GM18505 (cell line): ENCODE data around the gene KRT7.

Source experiments
- ATAC-seq: cut with Tn5 transposase; IDR thresholded peaks from one replicate; pipeline ENCODE4 v1.9.1; 2021; ENCODE audit not compliant: unreplicated experiment
- POLR2A ChIP-seq: IDR thresholded peaks from 4 replicates; pipeline ENCODE4 v1.6.1; 2011; ENCODE audit warnings: borderline replicate concordance; ENCODE audit not compliant: insufficient read depth, insufficient read length; ENCODE audit errors: extremely low read depth

KRT7 gene

GRCh38 chr12:52210186-52210924 is 22.7 kb upstream of the KRT7 start:
- TF ChIP-seq POLR2A, result no peak
- no peak for ATAC-seq

GRCh38 chr12:52210925-52211650 is 22.0 kb upstream of the KRT7 start:
- no peak for TF ChIP-seq POLR2A
- no peak for ATAC-seq

GRCh38 chr12:52211716-52212585 is 21.1 kb upstream of the KRT7 start:
- ATAC-seq, result no peak
- TF ChIP-seq POLR2A, result no peak

DNA sequence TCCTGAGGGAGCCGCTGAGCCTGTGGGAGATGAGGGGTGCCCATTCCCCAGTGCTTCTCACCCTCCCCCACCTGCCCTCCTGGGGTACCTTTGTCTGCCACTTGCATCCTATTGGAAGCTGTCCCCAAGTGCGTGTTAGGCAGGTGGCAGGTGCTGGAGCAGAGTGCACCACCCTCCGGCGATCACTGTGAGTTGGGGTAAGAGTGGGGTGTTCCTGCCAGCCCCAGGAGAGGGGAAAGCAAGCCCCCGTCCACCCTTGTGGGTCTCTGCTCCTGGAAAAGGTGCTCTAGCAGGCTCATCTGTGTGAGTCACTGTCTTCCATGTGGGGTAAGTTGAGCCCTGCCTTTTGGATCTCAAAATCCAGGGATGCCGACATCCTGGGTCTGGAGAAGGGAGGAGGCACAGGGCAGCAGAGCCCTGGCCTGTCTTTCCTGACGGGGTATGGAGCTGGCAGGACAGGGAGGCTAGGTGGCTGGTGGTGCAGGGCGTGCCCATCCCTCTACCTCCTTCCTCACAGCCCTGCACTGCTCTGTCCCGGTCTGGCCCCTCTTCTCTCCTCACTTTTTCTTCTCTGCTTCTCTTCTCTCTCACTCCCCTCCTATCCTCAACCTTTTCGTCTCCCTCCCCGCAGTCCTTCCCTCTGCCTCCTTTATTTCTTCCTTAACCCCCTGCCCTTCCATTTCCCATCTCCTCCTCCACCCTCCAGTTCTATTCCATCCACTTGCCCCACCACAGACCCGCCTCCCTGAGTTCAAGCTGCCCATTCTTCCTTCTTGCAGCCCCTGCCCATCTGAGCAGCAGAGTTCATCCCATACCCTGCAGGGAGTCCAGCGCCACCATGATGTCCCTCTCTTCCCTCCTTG is 20.1 kb upstream of the KRT7 start:
- no peak for ATAC-seq
- no peak for TF ChIP-seq POLR2A

DNA sequence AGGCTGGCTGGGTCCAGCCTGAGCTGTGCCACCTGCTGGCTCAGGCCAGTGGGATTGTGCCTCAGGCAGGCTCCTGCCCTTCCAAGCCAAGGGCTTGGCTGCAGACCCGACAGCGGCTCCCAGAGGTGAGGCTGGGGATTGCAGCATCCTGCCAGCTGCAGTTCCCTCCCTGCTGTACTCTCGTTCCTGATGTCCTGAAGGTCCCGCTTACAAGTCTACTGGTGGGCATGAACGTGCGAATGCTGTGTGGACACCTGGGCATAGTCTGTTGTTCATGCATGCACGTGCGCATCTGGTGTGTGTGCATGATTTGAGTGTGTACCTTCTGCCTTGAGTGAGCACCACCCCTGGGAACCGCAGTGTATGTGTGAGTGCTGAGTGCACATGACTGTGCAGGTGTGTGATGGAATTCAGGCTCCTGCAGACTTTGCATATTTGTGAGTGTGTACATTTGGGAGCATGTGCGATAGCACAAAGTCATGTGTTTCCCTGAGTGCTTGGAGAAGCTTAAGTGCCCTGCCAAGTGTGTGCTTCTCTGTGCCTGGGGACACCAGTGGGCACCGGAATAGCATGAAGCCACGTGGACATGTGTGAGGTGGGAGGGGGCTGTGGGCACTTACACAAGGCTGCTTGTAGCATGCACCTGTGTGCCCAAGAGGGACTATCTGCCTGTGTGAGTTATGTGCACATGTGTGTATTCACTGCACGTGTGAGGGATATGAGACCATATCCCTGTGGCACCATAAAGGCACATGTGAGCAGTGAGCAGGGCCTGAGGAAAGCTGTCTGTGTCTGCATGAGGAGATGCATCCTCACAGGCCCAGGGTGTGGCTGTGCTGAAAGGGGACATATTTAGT is 19.3 kb upstream of the KRT7 start:
- TF ChIP-seq POLR2A, result no peak
- no peak for ATAC-seq

DNA sequence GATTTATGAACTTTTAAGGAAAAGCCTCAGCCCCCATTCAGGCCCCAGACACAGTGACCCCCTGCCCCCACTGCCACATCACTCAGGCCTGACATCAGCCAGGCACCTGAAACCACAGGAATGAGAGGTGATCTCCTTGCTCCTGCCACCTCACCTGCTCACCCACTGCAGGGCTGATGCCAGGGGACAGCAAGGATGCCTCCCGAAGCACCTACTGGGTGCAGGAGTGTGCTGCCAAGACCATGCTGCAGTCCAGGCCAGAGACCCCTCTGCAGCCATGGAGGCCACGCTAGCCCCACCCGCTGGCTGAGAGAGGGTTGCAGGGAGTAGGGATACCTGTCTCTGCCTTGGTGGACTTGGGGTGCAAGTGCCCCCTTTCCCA is 18.6 kb upstream of the KRT7 start:
- no peak for TF ChIP-seq POLR2A
- ATAC-seq, result no peak

- no peak for TF ChIP-seq POLR2A
- no peak for ATAC-seq
Measured at GRCh38 chr12:52215587-52216031, 17.4 kb upstream of the KRT7 start.

DNA sequence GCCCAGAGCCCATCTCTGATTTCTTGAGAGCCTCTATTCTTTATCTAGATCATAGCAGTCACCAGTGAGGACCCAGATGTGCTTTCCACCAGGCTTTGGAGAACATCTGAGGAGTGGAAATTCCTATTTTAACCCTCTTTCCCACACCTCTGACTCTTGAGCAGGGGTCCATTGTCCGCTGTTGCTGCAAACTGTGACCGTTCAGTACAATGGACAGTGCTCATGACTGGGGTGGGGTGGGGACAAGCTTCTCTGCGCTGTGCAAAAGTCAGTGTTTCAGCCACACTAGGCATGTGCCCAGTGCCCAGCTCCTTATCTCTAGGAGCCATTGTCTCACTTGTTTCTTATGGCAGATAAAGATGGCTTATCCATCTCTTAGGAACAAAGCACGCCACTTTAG is 16.9 kb upstream of the KRT7 start:
- TF ChIP-seq POLR2A, result no peak
- ATAC-seq, result no peak

GRCh38 chr12:52216807-52217206 is 16.2 kb upstream of the KRT7 start:
- no peak for TF ChIP-seq POLR2A
- no peak for ATAC-seq

DNA sequence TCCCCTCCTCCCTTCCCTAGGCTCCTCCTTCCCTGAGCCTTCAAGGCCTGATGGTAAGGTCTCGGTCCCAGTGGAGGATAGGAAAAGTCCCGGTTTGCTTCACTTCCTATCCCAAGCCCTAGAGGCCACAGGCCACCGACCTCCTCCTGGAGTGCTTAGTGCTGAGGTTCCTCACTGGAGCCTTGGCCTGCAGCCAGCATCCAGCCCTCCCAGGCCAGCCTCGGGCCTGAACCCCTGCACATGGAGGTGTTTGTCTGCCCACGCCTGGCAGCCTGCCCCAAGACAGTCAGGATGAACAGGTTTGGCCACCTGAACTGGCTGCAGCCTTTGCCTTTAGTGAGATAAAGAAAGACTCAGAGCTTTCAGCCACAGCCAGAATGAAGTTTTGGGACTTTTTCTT is 15.8 kb upstream of the KRT7 start:
- no peak for TF ChIP-seq POLR2A
- ATAC-seq, result no peak

GRCh38 chr12:52218001-52218400 is 15.0 kb upstream of the KRT7 start:
- no peak for TF ChIP-seq POLR2A
- ATAC-seq, result no peak

DNA sequence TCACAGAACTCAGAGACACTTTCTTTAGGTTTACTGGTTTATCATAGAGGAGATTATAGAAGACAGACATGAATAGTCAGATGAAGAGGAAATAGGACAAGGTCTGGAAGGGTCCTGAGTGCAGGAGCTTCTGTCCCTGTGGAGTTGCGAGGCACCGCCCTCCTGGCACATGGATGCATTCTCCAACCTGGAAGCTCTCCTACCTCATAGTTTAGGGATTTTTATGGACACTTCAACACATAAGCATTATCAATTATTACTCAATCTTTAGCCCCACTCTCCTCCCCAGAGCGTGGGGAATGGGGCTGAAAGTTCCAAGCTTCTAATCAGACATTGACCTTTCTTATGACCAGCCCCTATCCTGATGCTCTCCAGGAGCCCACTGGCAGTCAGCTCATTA is 12.6 kb upstream of the KRT7 start:
- no peak for ATAC-seq
- TF ChIP-seq POLR2A, result no peak
